PC-9 (cell line): ENCODE measurements around the gene CYB5B.
A peak's percentile ranks its signal among the peaks of the same experiment; 100 is the strongest.

ENCODE experiments used
- EZH2 ChIP-seq: fragments of 200-600 bp; sonication (generic); IDR thresholded peaks from 2 replicates; pipeline ENCODE4 v1.8.0; 2017; ENCODE audit warnings: antibody characterized with exemption, low read depth
- TF ChIP-seq, protein P1 (sequence below): fragments of 200-600 bp; sonication (generic); conservative IDR thresholded peaks from 2 replicates; pipeline ENCODE4 v1.6.1; 2017; ENCODE audit warnings: mixed run types, antibody characterized with exemption, mild to moderate bottlenecking, moderate library complexity

DNA sequence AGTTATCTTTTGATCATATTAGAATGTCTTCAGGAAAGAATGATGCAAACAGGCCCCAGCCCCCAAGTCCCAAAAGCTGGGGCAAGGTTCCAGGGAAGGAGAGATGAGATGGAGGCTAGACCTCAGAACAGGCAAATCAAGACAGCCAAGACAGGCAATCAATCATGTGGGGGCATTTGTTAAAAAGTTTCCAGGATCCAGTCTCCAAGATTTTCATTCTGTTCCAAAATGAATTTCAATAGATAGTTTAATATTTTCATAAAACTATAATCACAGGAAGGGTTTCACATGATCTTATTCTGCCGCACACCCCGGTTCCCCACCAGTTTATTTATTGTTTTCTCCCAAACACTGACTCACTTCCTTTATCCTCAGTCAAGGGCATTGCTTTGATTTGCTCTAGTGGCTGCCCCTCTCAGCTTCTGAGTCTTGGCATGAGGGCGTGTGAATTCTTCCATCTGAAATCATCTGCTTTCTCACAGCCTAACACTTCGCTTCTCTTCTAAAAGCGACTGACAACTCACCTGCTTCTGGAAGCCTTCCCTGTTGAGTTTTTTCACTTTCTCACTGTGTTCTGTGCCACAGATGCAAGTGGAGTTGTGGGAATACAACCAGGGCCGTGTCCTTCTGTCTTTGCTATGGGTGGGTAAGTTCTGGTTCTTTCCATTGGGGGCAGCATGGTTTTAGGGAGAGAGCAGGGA, 26.4 kb upstream of the CYB5B start:
- TF ChIP-seq, protein P1, sequence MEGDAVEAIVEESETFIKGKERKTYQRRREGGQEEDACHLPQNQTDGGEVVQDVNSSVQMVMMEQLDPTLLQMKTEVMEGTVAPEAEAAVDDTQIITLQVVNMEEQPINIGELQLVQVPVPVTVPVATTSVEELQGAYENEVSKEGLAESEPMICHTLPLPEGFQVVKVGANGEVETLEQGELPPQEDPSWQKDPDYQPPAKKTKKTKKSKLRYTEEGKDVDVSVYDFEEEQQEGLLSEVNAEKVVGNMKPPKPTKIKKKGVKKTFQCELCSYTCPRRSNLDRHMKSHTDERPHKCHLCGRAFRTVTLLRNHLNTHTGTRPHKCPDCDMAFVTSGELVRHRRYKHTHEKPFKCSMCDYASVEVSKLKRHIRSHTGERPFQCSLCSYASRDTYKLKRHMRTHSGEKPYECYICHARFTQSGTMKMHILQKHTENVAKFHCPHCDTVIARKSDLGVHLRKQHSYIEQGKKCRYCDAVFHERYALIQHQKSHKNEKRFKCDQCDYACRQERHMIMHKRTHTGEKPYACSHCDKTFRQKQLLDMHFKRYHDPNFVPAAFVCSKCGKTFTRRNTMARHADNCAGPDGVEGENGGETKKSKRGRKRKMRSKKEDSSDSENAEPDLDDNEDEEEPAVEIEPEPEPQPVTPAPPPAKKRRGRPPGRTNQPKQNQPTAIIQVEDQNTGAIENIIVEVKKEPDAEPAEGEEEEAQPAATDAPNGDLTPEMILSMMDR, result peak; percentile 66
- TF ChIP-seq EZH2, result no peak
